Neutrophil (primary cell): ENCODE measurements around the gene SH3PXD2B.

ENCODE experiments used
- H3K27ac ChIP-seq: fragments of 200-600 bp; sonication (generic); 2 replicates; pipeline ENCODE4 v1.5.1; 2016; ENCODE audit warnings: mild to moderate bottlenecking, moderate library complexity
- H3K27me3 ChIP-seq: fragments of 200-600 bp; sonication (generic); 2 replicates; pipeline ENCODE4 v1.6.0; 2016; ENCODE audit warnings: mild to moderate bottlenecking
- H3K36me3 ChIP-seq: fragments of 200-600 bp; sonication (generic); 2 replicates; pipeline ENCODE4 v1.5.1; 2017
- H3K4me1 ChIP-seq, 2 experiments: fragments of 200-600 bp in 1 of 2; sonication (generic) in 1 of 2; 1 replicate in 1 of 2; 2 replicates in 1 of 2; pipeline versions ENCODE4 v1.5.1 to v1.6.1; 2013 to 2016; ENCODE audit warnings: low read depth in 1 of 2, low read length in 1 of 2, mild to moderate bottlenecking in 1 of 2, moderate library complexity in 1 of 2; ENCODE audit not compliant: control insufficient read depth in 1 of 2, insufficient read depth in 1 of 2
- H3K4me3 ChIP-seq, 2 experiments: fragments of 200-600 bp in 1 of 2; sonication (generic) in 1 of 2; 1 replicate in 1 of 2; 2 replicates in 1 of 2; pipeline ENCODE4 v1.5.1; 2013 to 2016; ENCODE audit warnings: low read depth in 1 of 2, low read length in 1 of 2, mild to moderate bottlenecking in 1 of 2, moderate library complexity in 1 of 2
- H3K9me3 ChIP-seq: fragments of 200-600 bp; sonication (generic); 2 replicates; pipeline ENCODE4 v1.5.1; 2016
- TF ChIP-seq, protein P1 (sequence below): fragments of 200-600 bp; sonication (generic); IDR thresholded peaks from 2 replicates; pipeline ENCODE4 v1.5.1; 2016; ENCODE audit warnings: antibody characterized with exemption

Gene SH3PXD2B

DNA sequence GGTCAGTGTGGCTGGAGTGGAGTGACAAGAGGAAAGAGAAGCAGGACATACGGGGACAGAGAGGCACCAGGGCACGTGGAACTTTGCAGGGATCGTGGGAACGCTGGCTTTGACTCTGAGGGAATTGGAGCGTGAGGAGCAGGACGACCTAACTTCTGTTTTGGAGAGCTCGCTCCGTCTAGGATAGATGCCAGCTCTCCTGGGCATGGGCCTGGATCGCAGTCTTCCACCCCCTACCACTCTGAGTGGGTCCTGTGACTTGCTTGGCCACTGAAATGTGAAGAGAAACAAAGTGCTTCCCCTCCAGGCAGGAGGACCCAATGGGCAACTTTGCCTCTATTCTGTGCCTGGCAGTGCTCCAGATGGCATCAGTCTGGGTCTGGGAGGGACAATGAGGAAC, 8.7 kb upstream of the SH3PXD2B start:
- TF ChIP-seq, protein P1, sequence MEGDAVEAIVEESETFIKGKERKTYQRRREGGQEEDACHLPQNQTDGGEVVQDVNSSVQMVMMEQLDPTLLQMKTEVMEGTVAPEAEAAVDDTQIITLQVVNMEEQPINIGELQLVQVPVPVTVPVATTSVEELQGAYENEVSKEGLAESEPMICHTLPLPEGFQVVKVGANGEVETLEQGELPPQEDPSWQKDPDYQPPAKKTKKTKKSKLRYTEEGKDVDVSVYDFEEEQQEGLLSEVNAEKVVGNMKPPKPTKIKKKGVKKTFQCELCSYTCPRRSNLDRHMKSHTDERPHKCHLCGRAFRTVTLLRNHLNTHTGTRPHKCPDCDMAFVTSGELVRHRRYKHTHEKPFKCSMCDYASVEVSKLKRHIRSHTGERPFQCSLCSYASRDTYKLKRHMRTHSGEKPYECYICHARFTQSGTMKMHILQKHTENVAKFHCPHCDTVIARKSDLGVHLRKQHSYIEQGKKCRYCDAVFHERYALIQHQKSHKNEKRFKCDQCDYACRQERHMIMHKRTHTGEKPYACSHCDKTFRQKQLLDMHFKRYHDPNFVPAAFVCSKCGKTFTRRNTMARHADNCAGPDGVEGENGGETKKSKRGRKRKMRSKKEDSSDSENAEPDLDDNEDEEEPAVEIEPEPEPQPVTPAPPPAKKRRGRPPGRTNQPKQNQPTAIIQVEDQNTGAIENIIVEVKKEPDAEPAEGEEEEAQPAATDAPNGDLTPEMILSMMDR = no peak
- no peaks in the 10 kb centered on the region for H3K36me3 ChIP-seq
- no peaks in the 10 kb centered on the region for H3K27me3 ChIP-seq
- H3K9me3 ChIP-seq = no peaks in the 10 kb centered on the region
- peaks cover 0 to 5% of the 10 kb centered on the region in 2 experiments for H3K4me1 ChIP-seq
- no peak overlapping the region for H3K4me3 ChIP-seq
- no peak overlapping the region for H3K27ac ChIP-seq

DNA sequence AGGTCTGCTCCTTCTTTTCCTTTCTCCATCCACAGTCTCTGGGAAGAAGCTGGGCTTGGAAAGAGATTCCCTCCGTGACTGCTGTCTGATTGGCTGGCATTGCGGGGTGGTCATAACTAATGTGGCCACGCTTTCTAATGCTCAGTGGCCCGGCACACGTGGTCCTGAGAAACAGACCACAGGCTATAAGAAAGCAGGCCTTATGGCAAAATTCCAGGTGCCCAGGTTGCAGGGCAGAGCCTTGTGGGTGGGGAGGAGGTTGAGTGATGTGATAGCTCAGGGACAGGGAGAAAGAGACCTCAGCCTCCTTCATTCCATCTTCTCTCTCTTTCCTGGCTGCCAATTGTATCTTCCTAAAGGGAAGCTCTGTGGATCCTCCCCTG, 5.4 kb upstream of the SH3PXD2B start:
- Histone ChIP-seq H3K27me3 (peaks cover 28% of the 10 kb centered on the region), H3K9me3 (no peaks in the 10 kb centered on the region), H3K4me1 (peaks cover 0 to 5% of the 10 kb centered on the region in 2 experiments), H3K36me3 (no peaks in the 10 kb centered on the region), H3K27ac (no peak overlapping the region), H3K4me3 (no peak overlapping the region)
- TF ChIP-seq, protein P1 = no peak

DNA sequence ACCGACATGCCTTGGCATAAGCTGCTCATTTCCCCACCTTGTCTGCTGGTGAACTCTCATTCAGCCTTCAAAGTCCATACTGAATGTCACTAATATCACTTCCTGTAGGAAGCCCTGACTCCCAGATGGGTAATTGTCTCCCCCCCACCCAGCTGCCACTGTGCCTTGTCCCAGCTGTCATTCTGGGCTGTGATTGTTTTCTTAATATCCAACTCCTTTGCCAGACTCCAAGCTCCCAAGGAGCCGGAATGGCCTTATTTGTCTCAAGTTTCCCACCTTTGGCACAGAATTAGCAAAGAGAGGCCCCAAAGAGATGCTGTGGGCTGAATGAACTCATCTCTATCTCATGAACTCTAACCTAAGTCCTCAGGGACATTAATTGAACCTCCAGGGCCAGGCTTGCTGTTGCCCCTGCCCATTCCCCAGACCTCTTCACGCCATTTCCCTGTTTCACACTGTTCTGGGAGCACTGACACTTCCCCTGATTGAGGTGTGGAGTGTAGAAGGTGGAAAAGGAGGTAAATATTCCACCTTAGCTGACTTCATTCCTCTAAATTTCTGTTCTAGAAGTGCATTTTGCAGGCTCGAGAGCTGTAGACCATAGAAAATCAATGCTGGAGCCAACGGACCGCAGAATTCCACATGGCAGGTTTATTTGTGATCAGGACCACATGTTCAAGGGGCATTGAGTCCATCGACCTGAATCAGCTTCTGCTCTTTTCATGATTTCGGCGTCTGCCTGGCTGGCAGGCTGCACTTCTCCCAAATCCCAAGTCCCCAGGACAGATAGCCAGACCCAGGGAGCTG, 4.9 kb upstream of the SH3PXD2B start:
- peaks cover 33% of the 10 kb centered on the region for H3K27me3 ChIP-seq
- TF ChIP-seq, protein P1 = no peak
- peaks cover 0 to 5% of the 10 kb centered on the region in 2 experiments for H3K4me1 ChIP-seq
- H3K36me3 ChIP-seq = no peaks in the 10 kb centered on the region
- H3K4me3 ChIP-seq = no peak overlapping the region
- no peaks in the 10 kb centered on the region for H3K9me3 ChIP-seq
- no peak overlapping the region for H3K27ac ChIP-seq

DNA sequence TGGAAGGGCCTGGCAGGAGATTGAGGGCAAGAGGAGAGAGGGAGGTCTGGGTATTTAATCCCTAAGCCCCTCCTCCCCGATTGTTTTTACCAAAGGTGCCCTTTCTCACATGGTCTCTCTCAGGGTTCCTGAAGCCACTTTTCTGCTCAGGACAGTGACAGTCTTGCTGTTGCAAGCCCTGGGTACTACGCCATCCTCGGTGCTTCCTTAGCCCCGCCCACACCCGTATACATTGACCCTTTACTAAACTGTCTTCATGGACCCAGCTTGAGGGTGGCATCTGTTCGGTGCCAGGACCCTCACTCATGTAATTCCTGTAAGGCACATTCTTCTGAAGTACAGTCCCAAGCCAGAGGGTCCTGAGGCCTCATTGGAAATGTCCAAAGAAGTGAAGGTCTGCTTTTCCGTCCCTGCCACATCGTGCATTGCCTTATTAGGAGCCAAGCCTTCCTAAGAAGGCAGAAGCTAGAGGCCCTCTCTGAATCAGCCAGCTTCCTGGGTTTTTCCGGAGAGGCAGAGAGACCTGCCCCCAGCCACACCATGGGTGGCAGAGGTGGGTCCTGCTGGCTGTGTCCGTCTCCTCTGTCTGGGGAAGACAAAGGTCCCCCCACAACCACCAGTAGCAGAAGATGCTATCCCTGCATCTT, 1.9 kb upstream of the SH3PXD2B start:
- Histone ChIP-seq H3K4me3 (no peak overlapping the region), H3K4me1 (peaks cover 5 to 9% of the 10 kb centered on the region in 2 experiments), H3K36me3 (no peaks in the 10 kb centered on the region), H3K9me3 (no peaks in the 10 kb centered on the region), H3K27me3 (peaks cover 63% of the 10 kb centered on the region), H3K27ac (no peak overlapping the region)
- TF ChIP-seq, protein P1 = no peak

DNA sequence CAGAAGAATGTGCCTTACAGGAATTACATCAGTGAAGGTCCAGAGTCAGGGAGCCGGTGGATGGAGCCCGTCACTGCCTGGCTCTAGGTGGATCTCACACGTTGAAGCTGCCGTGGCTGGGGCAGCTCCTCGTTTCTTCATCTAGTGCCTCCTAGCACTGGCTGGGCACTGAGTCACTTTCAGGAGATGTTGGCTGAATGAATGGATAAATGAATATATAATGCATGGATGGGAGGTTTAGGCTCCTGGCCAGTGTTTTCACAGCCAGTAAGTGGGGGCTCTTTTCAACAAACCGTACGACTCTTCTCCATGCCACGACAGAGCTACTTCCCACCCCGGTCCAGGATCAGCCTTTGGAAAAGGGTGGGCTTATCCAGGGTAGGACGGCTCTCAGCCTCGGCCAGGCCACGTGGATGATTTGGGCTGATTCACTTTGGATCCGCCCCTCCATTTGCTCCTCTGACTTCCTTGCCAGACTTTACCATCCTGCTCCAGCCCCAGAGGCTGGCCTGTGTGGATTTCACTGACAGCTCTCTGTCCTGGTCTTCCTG, 1.3 kb upstream of the SH3PXD2B start:
- Histone ChIP-seq H3K27ac (no peak overlapping the region), H3K36me3 (no peaks in the 10 kb centered on the region), H3K9me3 (no peaks in the 10 kb centered on the region), H3K4me1 (peaks cover 5% of the 10 kb centered on the region in 2 experiments), H3K4me3 (no peak overlapping the region), H3K27me3 (peaks cover 69% of the 10 kb centered on the region)
- TF ChIP-seq, protein P1 = no peak
